ENCODE measurements around the gene SLC9A1.

DNA sequence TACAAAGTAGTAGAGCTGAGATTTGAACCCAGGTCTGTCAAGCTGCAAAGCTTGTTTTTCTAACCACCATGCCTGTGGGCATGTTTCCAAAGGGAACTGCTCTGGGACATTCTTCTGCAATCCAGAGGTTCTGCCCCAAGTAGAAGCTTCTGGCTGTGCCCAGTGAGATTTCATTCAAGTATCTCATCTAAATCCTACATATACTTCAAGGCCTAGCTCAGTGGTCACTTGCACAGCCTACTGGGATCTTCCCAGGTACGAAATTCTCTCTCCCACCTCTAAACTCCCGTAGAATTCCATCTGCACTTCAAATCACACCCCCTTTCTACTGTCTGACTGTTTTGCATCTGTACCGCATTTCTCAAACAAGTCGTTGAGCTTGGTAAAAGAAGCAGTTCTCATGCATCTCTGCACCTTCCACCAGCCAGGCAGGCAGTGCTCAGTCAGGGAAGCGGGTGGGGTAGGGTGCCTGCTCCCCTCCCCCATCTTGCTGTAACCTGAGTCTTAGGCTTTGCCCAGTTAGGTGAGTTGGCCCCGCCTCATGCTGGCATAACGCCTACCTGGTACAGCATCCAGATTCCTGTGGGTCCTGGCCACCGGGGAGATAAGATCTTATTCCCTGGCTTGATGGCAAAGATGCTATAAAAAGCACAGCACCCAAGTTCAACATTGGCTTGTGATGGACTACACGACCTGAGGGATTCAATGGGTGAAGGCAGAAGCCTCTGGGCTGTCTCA is 13.5 kb downstream of the SLC9A1 start:
- no peak for TF ChIP-seq POLR2A (IDR thresholded peaks at IDR 0.05)
- TF ChIP-seq EP300 (IDR thresholded peaks at IDR 0.05): no peak
